Measurements from ENCODE around the gene TUBA4A.
"Not testable (repeated sequence)": the region's sequence is repeated elsewhere in the genome, so short reads cannot be mapped to it uniquely, and the experiment has no call there.

The TUBA4A gene

GRCh38 chr2:219210886-219211362 is 42.8 kb downstream of the TUBA4A start:
- no peak for DNase-seq (ENCODE audit: low read depth)

- DNase-seq (ENCODE audit: low read depth) = no peak
These were observed 43.4 kb downstream of the TUBA4A start for GRCh38 chr2:219210196-219210885.

- no peak for DNase-seq (ENCODE audit: low read depth)
These were observed 44.2 kb downstream of the TUBA4A start for GRCh38 chr2:219209236-219210195.

- DNase-seq (ENCODE audit: low read depth) = no peak
These were observed 45.6 kb downstream of the TUBA4A start for GRCh38 chr2:219207884-219208740.

GRCh38 chr2:219207134-219207883 is 46.4 kb downstream of the TUBA4A start:
- no peak for DNase-seq (ENCODE audit: low read depth)

GRCh38 chr2:219206328-219207133 is 47.2 kb downstream of the TUBA4A start, which contains the start of gene ZFAND2B:
Gene ZFAND2B (plus strand): TSS chr2:219206782. CDS start chr2:219206988, 206 bp downstream.
- DNase-seq (ENCODE audit: low read depth) = peak; percentile 96

GRCh38 chr2:219205981-219206327 is 47.8 kb downstream of the TUBA4A start:
- no peak for DNase-seq (ENCODE audit: low read depth)

GRCh38 chr2:219205165-219205538 is 48.6 kb downstream of the TUBA4A start:
- DNase-seq (ENCODE audit: low read depth) = no peak

GRCh38 chr2:219204425-219205164 is 49.1 kb downstream of the TUBA4A start:
- DNase-seq (ENCODE audit: low read depth) = no peak

- DNase-seq (ENCODE audit: low read depth) = not testable (repeated sequence)
These were observed 52.4 kb downstream of the TUBA4A start for GRCh38 chr2:219201331-219201730.

GRCh38 chr2:219200502-219201326 is 53.0 kb downstream of the TUBA4A start:
- peak; percentile 24 for DNase-seq (ENCODE audit: low read depth)

Measured in activated T-cell treated with anti-CD3 and anti-CD28 coated beads for 48 hours (primary cell).